Stimulated activated CD4-positive, alpha-beta T cell treated with anti-CD3 and anti-CD28 coated beads, Interleukin-1b, Interleukin-23, amount 100 ng/mL, for 24 hours (primary cell): ENCODE data around the gene PPFIBP1.
"Not testable (repeated sequence)": the region's sequence is repeated elsewhere in the genome, so short reads cannot be mapped to it uniquely, and the experiment has no call there.

Experiments
- DNase-seq, 4 experiments: peaks; one replicate each; pipeline ENCODE4 v3.0.0-alpha.2; 2020; ENCODE audit warnings: low read depth in 4 of 4, low spot score in 1 of 4

PPFIBP1 gene

GRCh38 chr12:27541031-27541719 is 17.2 kb downstream of the PPFIBP1 start:
- no peak for DNase-seq

GRCh38 chr12:27542628-27543027 is 18.6 kb downstream of the PPFIBP1 start:
- DNase-seq: no peak

- DNase-seq: not testable (repeated sequence)
Observed at GRCh38 chr12:27544858-27545257, 20.9 kb downstream of the PPFIBP1 start.

DNA sequence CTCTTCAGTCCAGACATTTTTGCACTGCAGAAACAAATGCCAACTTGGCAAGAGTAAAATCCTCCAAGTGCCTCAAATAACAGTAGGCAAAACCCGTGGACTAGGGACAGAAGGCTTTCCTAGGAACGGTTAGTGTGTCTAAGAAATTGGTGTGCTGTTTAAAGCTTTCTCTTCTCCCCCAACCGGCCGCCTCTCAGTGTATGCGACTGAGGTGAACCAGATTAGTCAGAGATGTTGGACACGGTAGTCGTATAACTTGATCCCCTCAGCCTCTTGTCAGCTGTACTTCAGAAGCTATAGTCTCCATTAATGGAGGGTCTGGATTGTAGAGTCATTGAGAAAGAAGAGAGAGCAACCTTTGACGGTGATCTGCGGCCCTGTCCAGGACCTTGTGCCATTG is 21.7 kb downstream of the PPFIBP1 start:
- DNase-seq: no peak

- DNase-seq: no peak
Observed at GRCh38 chr12:27547592-27547991, 23.6 kb downstream of the PPFIBP1 start.

- DNase-seq: no peak
Observed at GRCh38 chr12:27548301-27549199, 24.5 kb downstream of the PPFIBP1 start.

GRCh38 chr12:27549236-27549800 is 25.3 kb downstream of the PPFIBP1 start:
- no peak for DNase-seq

GRCh38 chr12:27549801-27550652 is 26.0 kb downstream of the PPFIBP1 start:
- DNase-seq: no peak

DNA sequence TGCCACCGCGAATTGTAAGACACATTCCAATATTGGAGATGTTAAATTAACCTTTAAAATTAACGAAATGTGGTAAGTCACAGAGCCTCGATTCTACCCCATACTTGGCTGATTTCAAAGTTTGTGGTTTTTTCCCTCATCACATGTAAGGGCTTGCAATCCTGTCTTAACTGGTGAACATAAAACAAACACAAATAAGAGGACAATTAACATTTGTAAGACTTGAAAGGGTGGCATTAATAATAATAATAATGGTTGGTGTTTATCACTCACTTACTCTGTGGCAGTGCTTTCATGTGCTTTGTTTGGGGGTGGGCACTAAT is 26.6 kb downstream of the PPFIBP1 start:
- no peak for DNase-seq

DNA sequence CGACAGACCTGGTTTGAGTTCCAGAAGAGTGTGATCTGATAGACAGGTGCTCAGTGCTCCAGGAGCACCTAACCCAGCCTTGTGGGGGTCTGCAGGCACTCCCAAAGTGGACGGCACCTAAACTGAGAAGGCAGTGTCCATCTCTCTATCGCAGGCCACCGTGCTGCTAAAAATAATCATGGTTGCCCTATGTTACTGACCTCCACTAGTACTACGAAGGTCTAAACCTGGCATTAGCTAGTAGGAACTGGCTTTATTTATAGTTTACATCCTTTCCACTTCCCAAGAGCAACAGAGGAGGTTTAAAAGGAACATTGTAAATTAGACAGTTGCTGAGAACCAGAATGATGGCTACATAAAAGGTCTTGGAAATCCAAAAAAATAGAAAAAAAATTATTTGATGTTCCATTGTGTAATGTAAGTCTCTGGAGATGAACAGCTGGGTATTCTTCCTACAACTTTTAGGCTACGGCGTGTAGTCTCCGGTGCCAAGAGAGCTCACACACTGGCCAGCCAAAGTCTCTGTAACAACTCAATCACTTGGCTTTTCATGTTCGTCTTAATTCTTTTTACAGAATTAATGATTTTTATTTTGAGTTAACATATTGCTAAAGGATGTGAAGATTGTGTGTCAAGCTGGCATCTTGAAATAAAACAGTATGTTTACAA is 27.3 kb downstream of the PPFIBP1 start:
- DNase-seq: no peak

- no peak for DNase-seq
Observed at GRCh38 chr12:27552235-27552634, 28.2 kb downstream of the PPFIBP1 start.

- no peak for DNase-seq
Observed at GRCh38 chr12:27552886-27553560, 29.0 kb downstream of the PPFIBP1 start.

GRCh38 chr12:27553941-27554340 is 29.9 kb downstream of the PPFIBP1 start:
- no peak for DNase-seq

- DNase-seq: no peak
Observed at GRCh38 chr12:27554421-27555186, 30.6 kb downstream of the PPFIBP1 start.

GRCh38 chr12:27555361-27555760 is 31.4 kb downstream of the PPFIBP1 start:
- DNase-seq: no peak

- DNase-seq: no peak
Observed at GRCh38 chr12:27555925-27556778, 32.1 kb downstream of the PPFIBP1 start.

DNA sequence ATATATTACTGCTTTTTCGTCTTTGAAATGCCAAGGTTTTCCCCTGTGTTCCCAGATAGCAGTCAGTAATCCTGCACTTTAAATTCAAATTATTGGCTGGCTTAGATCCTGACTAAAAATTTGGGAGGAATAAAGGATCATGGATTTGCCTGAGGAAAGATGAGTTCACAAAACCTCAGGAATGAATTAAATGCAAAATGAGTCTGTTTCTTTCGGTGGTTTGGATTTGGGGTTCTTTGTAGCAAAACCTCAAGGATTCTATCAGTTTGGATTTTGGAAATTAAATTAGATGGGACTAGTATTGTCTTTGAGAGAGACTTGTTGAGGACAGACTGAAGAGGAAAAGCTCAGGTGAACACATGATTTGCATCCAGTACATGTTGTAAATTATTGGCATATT is 36.1 kb downstream of the PPFIBP1 start:
- DNase-seq: no peak

GRCh38 chr12:27561535-27562350 is 37.7 kb downstream of the PPFIBP1 start:
- no peak for DNase-seq
